ENCODE measurements around the gene CLCN4.

Gene CLCN4

DNA sequence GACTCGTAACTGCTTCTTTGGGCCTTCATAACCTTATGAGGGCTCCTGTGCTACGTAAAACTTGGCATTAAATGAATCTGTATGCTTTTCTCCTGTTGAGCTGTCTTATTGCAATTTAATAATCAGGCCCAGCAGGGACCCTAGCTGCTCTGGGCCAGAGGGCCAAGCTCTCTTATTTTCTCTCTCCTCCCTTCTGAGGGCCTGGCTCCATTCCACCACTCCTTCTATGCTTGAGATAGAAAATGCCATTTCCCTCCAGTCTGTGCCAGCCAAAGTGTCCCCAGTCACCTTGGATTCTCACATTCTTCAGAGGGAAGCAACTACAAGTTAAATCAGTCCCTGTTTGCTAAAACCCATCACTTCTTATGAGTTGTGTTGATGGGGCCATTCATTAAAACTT, 90.1 kb downstream of the CLCN4 start:
- no peak for DNase-seq

DNA sequence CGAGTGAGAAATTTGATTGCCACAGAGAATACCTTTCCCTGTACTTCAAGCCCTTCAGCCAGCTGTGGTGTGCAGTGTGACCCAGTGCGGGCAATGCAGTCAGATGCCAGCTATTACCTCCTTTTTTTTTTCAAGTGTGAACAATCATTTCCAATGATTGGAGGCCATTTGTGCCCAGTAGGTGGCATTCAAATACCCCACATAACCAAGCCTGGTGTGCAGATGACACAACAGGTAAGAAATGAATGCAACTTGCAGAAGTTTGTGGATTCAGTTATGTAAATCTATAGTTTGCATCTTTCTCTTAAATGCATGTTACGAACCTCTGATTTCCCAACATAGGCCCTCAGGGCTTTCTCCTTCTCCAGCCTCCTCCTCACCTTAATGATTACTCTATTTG, 98.0 kb downstream of the CLCN4 start:
- DNase-seq, result no peak

DNA sequence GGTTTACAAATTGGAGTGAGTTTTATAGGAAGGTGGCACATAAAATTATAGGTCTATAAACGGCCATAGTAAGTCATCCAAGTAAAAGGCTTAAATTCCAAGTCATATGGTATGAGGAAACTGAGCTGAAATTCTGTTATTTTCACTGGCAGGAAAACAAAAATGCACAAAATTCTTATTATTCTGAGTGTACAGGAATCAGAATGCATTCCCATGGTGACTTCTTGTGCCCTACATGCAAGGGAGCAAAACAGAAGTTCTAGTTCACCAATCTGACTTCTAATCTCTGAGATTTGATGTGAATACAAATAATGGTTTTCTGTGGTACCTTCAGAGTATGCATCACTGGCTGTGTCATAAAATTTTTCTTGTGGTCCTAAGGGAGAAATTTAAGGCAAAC, 102.9 kb downstream of the CLCN4 start:
- DNase-seq, result no peak

DNA sequence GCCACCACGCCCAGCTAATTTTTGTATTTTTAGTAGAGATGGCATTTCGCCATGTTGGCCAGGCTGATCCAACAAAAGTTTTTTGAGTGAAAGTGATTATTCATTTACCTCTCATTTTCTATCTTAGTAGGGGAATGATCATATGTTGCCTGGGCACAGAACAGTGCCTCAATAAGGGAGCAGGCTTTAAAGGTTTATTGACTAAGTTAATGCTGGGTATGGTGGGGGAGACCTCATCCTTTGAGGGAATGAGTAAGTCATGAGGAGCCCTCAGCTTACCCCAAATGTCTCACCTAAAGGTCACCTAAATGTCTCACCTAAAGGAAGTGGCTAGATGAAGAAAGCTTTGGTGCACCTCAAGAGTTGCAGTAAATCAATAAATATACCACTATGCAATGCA, 109.0 kb downstream of the CLCN4 start:
- no peak for DNase-seq

DNA sequence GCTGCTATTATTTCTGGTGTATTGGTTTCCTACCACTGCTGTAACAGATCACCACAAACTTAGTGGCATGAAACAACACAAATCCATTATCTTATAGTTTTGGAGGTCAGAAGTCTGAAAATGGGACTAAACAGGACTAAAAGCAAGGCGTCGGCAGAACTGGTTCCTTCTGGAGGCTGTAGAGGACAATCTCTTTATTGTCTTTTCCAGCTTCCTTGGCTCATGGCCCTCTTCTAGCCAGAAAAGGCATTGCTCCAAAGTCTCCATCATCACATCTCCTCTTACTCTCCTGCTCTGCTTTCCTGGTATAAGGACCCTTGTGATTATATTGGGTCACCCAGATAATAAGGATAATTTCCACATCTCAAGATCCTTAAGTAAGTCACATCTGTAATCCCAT, 121.9 kb downstream of the CLCN4 start:
- DNase-seq, result no peak

DNA sequence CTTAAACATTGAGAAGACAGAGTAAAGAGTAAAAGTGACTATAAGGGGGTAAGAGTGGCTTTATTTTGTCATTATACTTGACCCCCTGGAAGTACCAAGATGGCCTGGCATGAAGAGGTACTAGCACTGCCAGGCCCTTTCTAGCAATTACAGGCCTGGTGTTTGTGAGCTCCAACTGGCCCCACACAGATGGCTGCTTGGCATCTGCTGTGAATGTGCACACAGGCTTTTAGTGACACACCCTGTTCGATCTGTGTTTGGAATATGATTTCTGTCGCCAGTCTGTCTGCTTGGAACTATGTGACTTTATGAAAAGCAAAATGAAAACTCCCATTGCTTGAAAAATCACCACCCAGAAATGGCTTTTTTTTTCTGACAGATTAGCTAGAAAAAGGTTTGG, 123.3 kb downstream of the CLCN4 start:
- DNase-seq, result no peak

DNA sequence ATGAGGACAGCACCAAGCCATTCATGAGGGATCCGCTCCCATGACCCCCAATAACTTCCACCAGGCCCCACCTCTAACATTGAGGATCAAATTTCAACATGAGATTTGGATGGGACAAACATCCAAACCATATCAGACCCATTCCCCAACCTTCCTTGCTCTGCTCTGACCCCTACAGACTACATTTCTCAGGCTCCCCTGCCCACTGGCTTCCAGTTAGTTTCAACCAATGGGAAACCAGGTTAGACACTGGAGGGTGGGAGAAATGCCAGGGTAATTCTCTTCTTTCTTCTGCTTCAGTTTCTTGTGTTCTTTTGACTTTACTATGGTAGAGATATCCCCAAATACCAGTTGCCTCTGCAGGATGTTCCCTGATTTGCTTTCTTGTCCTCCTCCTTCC, 125.7 kb downstream of the CLCN4 start:
- DNase-seq, result no peak

DNA sequence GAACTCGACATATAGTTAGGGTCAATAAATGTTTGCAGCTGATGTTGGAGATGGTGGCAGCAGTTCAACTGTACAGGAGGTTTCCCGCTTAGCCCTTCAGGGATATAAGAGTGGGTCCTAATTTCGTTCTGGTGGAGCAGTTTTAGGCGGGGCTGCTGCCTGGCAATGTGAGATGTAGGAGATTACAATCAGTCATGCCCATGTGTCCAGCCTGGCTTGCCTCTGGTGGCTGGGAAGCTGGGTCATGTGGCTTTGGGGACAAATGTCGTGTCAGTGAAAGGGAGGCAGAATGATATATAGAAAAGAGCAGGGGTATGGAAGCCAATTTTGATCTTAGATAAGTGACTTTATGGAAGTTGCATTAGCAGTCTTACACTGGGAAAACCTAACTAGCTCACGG, 129.4 kb downstream of the CLCN4 start:
- DNase-seq, result no peak

All from NCI-H510A (cell line).